Measurements from ENCODE around the gene SPDYE4. TPM values are rescaled to one million over a fixed set of nuclear protein-coding genes. Genes with fewer than 3 reads are reported as not detected.

Gene SPDYE4
- total and polyA plus RNA-seq, 2 donors from 2014 or later = not detected

DNA sequence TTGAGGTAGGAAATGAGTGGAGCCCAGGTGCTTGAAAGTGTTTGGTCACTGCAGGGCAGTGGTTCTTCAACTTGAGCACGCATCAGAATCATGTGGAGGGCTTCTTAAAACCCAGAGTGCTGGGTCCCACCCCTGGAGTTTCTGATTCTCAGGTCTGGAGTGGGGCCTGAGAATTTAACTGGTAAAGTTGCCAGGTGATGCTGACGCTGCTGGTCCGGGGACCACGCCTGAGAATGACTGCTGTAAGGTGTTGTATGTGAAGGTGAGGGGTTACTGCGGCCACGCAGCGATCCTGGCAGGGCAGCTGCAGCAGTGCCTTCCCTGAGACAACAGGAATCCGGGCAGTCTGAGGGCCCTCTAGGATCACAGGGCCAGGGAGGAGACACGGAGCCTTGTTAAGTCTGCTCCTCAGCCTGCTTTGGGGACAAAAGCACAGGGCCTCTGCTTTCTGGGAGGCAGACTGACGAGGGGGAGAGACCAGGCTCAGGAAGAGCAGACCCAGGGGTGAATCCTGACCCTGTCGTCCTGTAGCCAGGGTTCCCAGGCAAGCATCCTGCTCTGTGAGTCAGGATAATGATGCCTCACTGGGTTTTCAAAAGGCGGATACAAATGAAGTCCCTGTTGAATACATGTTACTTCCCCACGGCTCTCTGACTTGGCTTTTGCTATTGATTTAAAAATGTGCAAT lies 30.0 kb downstream of the SPDYE4 start:
- Histone ChIP-seq H3K27me3 (ENCODE audit: control insufficient read depth, insufficient read depth, low read length) (no peaks in the 10 kb centered on the region), H3K36me3 (ENCODE audit: control insufficient read depth in 2 of 3, insufficient read depth in 3 of 3, low read length in 3 of 3) (no peaks in the 10 kb centered on the region), H3K9me3 (ENCODE audit: control insufficient read depth in 2 of 3, insufficient read depth in 1 of 3, low read length in 3 of 3) (no peaks in the 10 kb centered on the region), H3K27ac (ENCODE audit: low read depth in 2 of 2, low read length in 2 of 2) (no peak overlapping the region), H3K9ac (ENCODE audit: low read length in 3 of 3) (no peak overlapping the region), H3K4me3 (ENCODE audit: low read length in 3 of 3) (no peak overlapping the region), H3K4me1 (ENCODE audit: control insufficient read depth in 2 of 3, insufficient read depth in 2 of 3, low read depth in 1 of 3, low read length in 3 of 3) (no peaks in the 10 kb centered on the region)
- FAIRE-seq (no peak), DNase-seq (no peak)
- TF ChIP-seq, protein P1, sequence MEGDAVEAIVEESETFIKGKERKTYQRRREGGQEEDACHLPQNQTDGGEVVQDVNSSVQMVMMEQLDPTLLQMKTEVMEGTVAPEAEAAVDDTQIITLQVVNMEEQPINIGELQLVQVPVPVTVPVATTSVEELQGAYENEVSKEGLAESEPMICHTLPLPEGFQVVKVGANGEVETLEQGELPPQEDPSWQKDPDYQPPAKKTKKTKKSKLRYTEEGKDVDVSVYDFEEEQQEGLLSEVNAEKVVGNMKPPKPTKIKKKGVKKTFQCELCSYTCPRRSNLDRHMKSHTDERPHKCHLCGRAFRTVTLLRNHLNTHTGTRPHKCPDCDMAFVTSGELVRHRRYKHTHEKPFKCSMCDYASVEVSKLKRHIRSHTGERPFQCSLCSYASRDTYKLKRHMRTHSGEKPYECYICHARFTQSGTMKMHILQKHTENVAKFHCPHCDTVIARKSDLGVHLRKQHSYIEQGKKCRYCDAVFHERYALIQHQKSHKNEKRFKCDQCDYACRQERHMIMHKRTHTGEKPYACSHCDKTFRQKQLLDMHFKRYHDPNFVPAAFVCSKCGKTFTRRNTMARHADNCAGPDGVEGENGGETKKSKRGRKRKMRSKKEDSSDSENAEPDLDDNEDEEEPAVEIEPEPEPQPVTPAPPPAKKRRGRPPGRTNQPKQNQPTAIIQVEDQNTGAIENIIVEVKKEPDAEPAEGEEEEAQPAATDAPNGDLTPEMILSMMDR (IDR thresholded peaks at IDR 0.05; ENCODE audit: borderline replicate concordance, extremely low read depth, insufficient read depth) = no peak
- intact Hi-C loops (cut with DNase I) = no loop called here

DNA sequence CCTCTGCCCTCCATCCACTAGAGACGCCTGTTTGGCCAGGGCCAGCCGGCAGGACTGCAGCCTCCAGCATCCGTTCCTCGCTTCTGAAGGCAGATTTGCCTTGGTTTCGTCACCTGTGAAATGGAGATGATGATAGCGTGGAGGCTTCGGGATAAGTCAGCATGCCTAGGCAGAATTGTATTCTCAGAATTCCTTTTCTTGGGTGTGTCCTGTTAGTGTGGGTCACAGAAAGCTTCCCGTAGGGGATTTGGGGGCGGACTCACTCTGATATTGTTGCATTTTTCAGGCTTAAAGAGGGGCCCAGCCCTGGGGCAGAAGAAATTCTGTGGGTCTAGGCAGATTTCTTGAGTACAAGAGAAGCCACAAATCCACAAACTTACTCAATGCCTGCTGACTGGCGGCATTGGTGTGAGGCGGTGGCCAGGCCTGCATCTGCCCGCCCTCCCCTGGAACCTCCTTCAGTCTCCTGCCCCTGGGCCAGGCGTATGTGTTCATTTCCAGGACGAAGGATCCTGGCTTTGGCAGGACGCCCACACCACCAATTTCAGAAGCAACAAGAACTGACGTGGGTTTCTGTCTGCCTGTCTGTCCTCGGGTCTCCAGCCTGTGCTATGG lies 31.3 kb downstream of the SPDYE4 start:
- FAIRE-seq = no peak
- no peaks in the 10 kb centered on the region for H3K36me3 ChIP-seq (ENCODE audit: control insufficient read depth in 2 of 3, insufficient read depth in 3 of 3, low read length in 3 of 3)
- intact Hi-C loops (cut with DNase I) = no loop called here
- H3K27me3 ChIP-seq (ENCODE audit: control insufficient read depth, insufficient read depth, low read length) = no peaks in the 10 kb centered on the region
- no peak overlapping the region for H3K27ac ChIP-seq (ENCODE audit: low read depth in 2 of 2, low read length in 2 of 2)
- H3K4me1 ChIP-seq (ENCODE audit: control insufficient read depth in 2 of 3, insufficient read depth in 2 of 3, low read depth in 1 of 3, low read length in 3 of 3) = no peaks in the 10 kb centered on the region
- no peak overlapping the region for H3K9ac ChIP-seq (ENCODE audit: low read length in 3 of 3)
- no peak for DNase-seq
- H3K4me3 ChIP-seq (ENCODE audit: low read length in 3 of 3) = no peak overlapping the region
- TF ChIP-seq, protein P1 (IDR thresholded peaks at IDR 0.05; ENCODE audit: borderline replicate concordance, extremely low read depth, insufficient read depth) = no peak
- no peaks in the 10 kb centered on the region for H3K9me3 ChIP-seq (ENCODE audit: control insufficient read depth in 2 of 3, insufficient read depth in 1 of 3, low read length in 3 of 3)

DNA sequence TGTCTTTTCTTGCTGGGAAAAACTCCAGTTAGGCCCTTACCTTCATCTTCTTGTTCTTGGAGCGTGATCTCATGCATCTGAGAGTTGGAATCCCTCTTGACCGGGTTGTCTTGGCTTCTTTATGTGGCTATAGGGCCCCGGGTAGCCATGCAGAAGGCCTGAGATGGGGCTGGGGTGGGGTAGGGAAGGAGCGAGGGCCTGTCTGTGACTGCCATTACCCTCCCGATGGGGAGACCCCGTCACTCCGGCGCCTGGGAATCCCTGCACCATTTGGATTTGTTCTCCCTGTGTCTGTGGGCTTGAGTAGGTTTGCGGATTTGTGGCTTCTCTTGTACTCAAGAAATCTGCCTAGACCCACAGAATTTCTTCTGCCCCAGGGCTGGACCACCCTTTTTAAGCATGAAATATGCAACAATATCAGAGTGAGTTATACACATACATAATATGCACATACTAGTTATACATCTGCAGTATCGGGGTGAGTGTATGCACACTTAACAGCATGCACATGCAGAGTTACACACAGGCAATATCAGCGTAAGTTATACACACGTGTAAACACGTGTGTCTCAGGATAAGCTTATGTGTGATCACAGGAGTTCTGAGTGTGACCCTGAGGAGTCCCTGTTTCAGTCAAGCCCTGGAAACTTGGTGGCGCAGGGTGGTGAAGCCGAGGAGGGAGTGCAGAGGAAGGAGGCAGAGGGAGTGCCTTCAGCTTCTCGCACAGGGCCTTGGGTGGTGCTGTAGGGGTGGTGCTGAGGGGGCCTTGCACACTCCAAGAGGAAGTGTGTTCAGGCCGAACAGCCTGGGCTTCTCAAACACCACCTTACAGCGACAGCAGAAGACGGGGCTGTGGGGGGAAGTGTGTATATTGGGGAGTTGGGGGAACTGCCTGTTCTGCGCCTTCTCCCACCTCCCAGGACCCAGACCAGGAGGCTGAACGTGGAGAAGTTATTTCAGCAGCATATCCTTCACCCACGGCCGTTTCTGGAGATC lies 32.2 kb downstream of the SPDYE4 start:
- Histone ChIP-seq H3K27ac (ENCODE audit: low read depth in 2 of 2, low read length in 2 of 2) (no peak overlapping the region), H3K9me3 (ENCODE audit: control insufficient read depth in 2 of 3, insufficient read depth in 1 of 3, low read length in 3 of 3) (no peaks in the 10 kb centered on the region), H3K36me3 (ENCODE audit: control insufficient read depth in 2 of 3, insufficient read depth in 3 of 3, low read length in 3 of 3) (no peaks in the 10 kb centered on the region), H3K27me3 (ENCODE audit: control insufficient read depth, insufficient read depth, low read length) (no peaks in the 10 kb centered on the region), H3K4me3 (ENCODE audit: low read length in 3 of 3) (no peak overlapping the region), H3K9ac (ENCODE audit: low read length in 3 of 3) (no peak overlapping the region), H3K4me1 (ENCODE audit: control insufficient read depth in 2 of 3, insufficient read depth in 2 of 3, low read depth in 1 of 3, low read length in 3 of 3) (peaks cover 0 to 2% (median 0%) of the 10 kb centered on the region in 3 donors)
- intact Hi-C loops (cut with DNase I) = no loop called here
- DNase-seq = no peak
- TF ChIP-seq, protein P1 (IDR thresholded peaks at IDR 0.05; ENCODE audit: borderline replicate concordance, extremely low read depth, insufficient read depth) = no peak
- FAIRE-seq = no peak

All from kidney (tissue), 14 donors.